ENCODE measurements around the gene CLSTN2. TPM values are rescaled to one million over a fixed set of nuclear protein-coding genes. Genes with fewer than 3 reads are reported as not detected.

CLSTN2 gene
- total RNA-seq, 1 donor from 2014 or later = not detected

DNA sequence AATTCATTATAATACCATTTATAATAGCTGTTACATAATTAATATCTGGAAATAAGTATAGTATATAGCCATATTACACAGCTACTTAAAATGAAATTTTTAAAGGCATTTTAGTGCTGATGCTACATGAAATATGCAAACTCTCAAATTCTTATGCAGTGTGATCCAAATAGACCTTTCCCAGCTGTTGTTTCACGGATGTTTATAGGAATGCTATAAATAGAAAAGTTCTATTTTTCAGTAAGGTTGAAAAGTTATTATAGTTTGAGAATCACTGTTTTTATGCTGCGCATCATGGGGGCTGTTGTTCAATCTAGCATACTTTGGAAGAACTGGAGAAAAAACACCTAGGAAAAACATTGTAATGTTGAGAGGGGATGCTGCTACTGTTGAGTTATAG, 595.1 kb downstream of the CLSTN2 start:
- no peak overlapping the region for H3K27ac Mint-ChIP-seq
- no peak overlapping the region for H3K4me3 Mint-ChIP-seq
- H3K36me3 Mint-ChIP-seq (ENCODE audit: low read depth) = no peaks in the 10 kb centered on the region
- H3K4me1 Mint-ChIP-seq = no peaks in the 10 kb centered on the region
- peaks cover 4% of the 10 kb centered on the region for H3K27me3 Mint-ChIP-seq
- POLR2A ChIA-PET = no interaction called here
- TF ChIP-seq, protein P1, sequence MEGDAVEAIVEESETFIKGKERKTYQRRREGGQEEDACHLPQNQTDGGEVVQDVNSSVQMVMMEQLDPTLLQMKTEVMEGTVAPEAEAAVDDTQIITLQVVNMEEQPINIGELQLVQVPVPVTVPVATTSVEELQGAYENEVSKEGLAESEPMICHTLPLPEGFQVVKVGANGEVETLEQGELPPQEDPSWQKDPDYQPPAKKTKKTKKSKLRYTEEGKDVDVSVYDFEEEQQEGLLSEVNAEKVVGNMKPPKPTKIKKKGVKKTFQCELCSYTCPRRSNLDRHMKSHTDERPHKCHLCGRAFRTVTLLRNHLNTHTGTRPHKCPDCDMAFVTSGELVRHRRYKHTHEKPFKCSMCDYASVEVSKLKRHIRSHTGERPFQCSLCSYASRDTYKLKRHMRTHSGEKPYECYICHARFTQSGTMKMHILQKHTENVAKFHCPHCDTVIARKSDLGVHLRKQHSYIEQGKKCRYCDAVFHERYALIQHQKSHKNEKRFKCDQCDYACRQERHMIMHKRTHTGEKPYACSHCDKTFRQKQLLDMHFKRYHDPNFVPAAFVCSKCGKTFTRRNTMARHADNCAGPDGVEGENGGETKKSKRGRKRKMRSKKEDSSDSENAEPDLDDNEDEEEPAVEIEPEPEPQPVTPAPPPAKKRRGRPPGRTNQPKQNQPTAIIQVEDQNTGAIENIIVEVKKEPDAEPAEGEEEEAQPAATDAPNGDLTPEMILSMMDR (IDR thresholded peaks at IDR 0.05) = no peak
- DNase-seq (no peak), ATAC-seq (ENCODE audit: low read depth) (no peak)
- CTCF ChIA-PET = no interaction called here
- intact Hi-C loops (cut with micrococcal nuclease) = no loop called here
- peaks cover 5% of the 10 kb centered on the region for H3K9me3 Mint-ChIP-seq

DNA sequence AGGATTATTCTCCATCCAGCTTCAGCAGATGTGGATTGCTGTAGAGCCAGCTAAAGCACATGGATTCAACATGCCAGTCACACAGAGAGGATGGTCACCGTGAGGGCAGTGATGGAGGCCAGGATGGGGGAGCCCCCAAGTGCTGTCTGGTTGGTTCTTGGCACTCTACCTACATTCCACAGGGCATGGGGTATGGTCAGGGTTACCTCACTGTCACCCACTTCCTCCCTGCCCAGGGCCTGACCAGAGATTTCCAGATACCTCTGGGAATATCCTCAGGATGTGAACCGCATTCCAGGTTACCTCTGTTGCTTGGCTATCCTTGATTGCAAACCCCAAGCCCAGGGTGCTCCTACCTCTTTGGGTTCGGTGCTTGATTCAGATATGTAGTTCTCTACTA, 595.6 kb downstream of the CLSTN2 start:
- Mint-ChIP-seq H3K27ac (no peak overlapping the region), H3K9me3 (peaks cover 5% of the 10 kb centered on the region), H3K4me1 (no peaks in the 10 kb centered on the region), H3K27me3 (peaks cover 3% of the 10 kb centered on the region), H3K4me3 (no peak overlapping the region), H3K36me3 (ENCODE audit: low read depth) (no peaks in the 10 kb centered on the region)
- ChIA-PET CTCF (no interaction called here), POLR2A (no interaction called here)
- no peak for ATAC-seq (ENCODE audit: low read depth)
- DNase-seq = no peak
- intact Hi-C loops (cut with micrococcal nuclease) = no loop called here
- TF ChIP-seq, protein P1 (IDR thresholded peaks at IDR 0.05) = no peak

DNA sequence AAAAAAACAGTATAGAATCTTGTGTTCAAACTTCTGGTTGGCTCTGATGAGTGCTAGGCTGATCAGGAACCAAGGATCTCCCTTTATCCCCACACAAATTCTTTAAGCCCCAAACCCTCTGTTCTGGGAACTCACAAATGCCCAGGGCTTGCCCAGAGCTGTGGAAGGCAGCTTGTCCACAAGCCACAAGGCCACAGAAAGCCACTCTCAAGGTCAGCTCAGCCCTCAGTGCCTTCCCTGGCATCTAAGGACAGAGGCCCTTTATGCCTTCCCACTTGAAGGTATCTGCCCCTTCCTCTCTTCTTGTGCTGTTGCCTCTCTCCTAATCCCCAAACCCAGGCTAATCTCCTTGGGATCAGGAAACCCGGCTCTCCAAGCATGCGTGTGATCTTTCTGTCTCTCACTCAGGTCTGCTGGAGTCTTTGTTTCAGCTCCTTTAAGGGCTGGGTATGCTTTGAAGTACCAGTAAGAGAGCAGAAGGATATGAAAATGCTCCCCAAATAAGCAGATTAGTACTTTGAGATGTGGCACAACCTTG, 597.9 kb downstream of the CLSTN2 start:
- Mint-ChIP-seq H3K9me3 (peaks cover 5% of the 10 kb centered on the region), H3K36me3 (ENCODE audit: low read depth) (no peaks in the 10 kb centered on the region), H3K4me1 (no peaks in the 10 kb centered on the region), H3K27ac (no peak overlapping the region), H3K27me3 (peaks cover 3% of the 10 kb centered on the region), H3K4me3 (no peak overlapping the region)
- ChIA-PET CTCF (no interaction called here), POLR2A (no interaction called here)
- ATAC-seq (ENCODE audit: low read depth) (no peak), DNase-seq (no peak)
- intact Hi-C loops (cut with micrococcal nuclease) = no loop called here
- TF ChIP-seq, protein P1 (IDR thresholded peaks at IDR 0.05) = no peak

DNA sequence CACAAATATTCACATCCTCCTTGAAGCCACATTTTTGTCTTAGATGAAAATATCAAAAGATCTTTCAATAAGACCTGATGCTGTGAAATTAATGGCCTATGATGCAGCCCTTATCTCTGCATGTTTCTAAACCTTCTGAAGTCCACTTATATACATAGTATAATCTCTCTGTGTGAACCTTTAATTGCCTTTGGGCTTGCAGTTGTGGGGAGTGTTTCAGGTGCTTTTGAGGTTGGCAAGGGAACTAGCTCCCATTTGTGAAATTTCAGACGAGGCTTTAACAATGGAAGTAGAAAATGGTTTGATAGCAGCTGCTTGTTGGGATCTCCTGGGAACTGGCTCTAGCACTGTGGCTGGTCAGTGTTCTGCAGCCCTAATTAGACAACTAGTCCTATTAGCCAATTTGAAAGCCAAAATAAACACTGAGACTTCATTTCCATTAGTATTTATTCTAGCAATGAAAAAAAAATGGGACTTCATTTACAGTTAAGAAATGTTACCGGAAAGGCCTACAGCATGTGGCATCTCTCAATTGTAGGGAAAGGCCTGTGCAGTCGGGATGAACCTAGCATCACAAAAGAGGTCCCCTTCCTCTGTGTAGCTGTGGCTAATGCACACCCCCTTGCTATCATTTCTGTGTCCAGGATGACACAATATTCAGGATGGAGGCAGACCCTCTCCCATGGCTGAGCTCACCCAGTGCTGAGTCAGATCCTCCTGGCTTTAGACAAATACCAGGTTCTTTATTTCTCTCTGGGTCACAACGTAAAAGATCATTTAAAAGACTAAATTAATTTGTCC, 602.1 kb downstream of the CLSTN2 start:
- H3K4me1 Mint-ChIP-seq = peaks cover 15% of the 10 kb centered on the region
- no peak for DNase-seq
- intact Hi-C loops (cut with micrococcal nuclease) = no loop called here
- TF ChIP-seq, protein P1 (IDR thresholded peaks at IDR 0.05) = no peak
- ATAC-seq (ENCODE audit: low read depth) = no peak
- CTCF ChIA-PET = no interaction called here
- POLR2A ChIA-PET = no interaction called here
- H3K27ac Mint-ChIP-seq = no peak overlapping the region
- H3K27me3 Mint-ChIP-seq = peaks cover 3% of the 10 kb centered on the region
- H3K4me3 Mint-ChIP-seq = no peak overlapping the region
- peaks cover 5% of the 10 kb centered on the region for H3K9me3 Mint-ChIP-seq
- no peaks in the 10 kb centered on the region for H3K36me3 Mint-ChIP-seq (ENCODE audit: low read depth)

DNA sequence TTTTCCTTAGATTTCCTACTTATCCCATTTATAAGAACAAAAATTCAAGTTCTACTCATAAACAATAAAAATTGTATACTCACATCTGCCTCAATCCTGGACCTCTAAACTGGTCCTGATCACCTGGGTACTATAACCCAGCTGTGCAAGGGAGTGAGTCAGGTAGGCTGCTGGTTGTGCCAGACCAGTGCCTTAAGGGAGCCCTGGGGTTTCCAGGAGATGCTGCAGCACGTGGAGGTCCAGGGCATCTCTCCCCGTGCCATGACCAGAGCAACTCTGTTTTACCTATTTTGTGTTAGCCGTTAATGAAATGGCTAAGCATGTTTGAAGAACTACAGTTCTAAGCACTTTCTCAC, 602.7 kb downstream of the CLSTN2 start:
- Mint-ChIP-seq H3K27me3 (peaks cover 3% of the 10 kb centered on the region), H3K4me3 (no peak overlapping the region), H3K27ac (no peak overlapping the region), H3K4me1 (peaks cover 15% of the 10 kb centered on the region), H3K36me3 (ENCODE audit: low read depth) (no peaks in the 10 kb centered on the region), H3K9me3 (peaks cover 5% of the 10 kb centered on the region)
- TF ChIP-seq, protein P1 (IDR thresholded peaks at IDR 0.05) = no peak
- no peak for DNase-seq
- intact Hi-C loops (cut with micrococcal nuclease) = no loop called here
- CTCF ChIA-PET = no interaction called here
- POLR2A ChIA-PET = no interaction called here
- ATAC-seq (ENCODE audit: low read depth) = no peak

Measured in activated B cell treated with CpG ODN at 0.5 μM for 24 hours (primary cell).